ENCODE measurements around the gene RAI14.

DNA sequence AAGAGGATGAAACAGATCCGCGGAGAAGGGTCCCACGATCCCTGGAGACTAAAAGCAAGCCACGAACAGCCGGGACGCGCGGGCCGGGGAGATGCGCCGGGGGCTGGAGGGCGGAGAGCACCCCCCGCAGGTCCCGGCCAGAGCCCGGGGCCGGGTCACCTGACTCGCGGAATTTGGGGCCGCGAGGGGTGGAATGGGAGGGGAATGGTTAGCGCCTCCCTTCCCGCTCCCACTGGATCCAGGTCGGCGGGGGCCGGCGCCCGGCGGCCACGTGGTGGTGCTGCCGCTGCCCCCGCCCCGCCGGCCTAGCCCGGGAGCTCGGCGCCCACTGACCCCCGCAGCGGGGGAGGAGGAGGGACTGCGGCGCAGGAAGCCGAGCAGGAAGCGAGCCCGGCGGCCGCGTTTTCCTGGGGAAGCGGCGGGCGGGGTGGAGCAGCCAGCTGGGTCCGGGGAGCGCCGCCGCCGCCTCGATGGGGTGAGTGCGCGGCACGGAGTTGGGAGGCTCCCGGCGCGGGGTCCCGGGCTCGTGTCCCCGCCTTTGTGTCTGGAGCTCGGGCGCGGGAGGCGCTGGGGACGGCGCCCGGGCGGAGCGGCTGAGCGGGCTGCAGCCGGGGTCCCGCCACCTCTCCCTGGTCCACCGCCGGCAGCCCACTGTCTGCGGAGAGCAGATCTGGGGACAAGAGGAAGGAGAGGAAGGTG lies at the start of gene RAI14:
- TF ChIP-seq, protein P1, sequence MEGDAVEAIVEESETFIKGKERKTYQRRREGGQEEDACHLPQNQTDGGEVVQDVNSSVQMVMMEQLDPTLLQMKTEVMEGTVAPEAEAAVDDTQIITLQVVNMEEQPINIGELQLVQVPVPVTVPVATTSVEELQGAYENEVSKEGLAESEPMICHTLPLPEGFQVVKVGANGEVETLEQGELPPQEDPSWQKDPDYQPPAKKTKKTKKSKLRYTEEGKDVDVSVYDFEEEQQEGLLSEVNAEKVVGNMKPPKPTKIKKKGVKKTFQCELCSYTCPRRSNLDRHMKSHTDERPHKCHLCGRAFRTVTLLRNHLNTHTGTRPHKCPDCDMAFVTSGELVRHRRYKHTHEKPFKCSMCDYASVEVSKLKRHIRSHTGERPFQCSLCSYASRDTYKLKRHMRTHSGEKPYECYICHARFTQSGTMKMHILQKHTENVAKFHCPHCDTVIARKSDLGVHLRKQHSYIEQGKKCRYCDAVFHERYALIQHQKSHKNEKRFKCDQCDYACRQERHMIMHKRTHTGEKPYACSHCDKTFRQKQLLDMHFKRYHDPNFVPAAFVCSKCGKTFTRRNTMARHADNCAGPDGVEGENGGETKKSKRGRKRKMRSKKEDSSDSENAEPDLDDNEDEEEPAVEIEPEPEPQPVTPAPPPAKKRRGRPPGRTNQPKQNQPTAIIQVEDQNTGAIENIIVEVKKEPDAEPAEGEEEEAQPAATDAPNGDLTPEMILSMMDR (IDR thresholded peaks at IDR 0.05), result peak in 6 of 12 donors; percentile 9 to 40 (median 20)
- TF ChIP-seq POLR2A (IDR thresholded peaks at IDR 0.05), result peak in 1 of 2 donors; percentile 56

Data from heart left ventricle (tissue), 13 donors.